ENCODE data around the gene PRPF18.
"Not testable (repeated sequence)": the region's sequence is repeated elsewhere in the genome, so short reads cannot be mapped to it uniquely, and the experiment has no call there.

PRPF18 gene, protein sequence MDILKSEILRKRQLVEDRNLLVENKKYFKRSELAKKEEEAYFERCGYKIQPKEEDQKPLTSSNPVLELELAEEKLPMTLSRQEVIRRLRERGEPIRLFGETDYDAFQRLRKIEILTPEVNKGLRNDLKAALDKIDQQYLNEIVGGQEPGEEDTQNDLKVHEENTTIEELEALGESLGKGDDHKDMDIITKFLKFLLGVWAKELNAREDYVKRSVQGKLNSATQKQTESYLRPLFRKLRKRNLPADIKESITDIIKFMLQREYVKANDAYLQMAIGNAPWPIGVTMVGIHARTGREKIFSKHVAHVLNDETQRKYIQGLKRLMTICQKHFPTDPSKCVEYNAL

DNA sequence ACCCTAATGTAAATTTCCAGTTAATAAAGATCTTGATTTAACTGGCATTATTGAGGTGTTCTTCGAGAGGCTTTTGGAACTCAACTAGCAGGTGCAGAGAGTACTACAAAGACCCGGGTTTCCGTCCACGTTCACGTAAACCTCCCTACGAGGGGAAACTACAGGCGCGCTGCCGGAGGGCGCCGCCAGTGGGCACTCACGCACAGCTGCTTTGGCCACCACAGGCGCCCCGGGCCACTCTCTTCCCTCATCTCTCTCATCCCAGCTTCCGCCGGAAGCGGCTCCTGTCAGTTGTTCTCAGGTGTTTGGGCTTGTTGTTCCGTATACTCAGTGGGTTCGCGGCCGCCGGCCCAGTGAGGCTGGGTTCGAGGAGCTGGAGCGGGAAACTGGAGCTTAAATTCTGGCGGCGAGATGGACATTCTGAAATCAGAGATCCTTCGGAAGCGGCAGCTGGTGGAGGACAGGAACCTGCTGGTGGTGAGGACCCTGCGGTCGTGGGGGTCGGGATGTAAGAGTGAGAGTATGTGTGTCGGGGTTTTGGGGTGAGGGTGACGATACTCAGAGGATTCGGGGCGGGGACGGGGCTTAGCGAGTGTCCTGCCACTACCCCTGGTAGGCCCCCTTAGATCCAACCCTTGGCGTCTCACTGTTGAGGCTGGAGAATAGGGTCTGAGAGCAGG is at the start of gene PRPF18:
TSS of gene PRPF18 (plus strand) at position 290 of the 680 bp plus-strand sequence. CDS start at position 412, 122 bp downstream.
- peak; percentile 85 to 95 for DNase-seq (ENCODE audit: low read depth in 1 of 2, low spot score in 1 of 2)

DNA sequence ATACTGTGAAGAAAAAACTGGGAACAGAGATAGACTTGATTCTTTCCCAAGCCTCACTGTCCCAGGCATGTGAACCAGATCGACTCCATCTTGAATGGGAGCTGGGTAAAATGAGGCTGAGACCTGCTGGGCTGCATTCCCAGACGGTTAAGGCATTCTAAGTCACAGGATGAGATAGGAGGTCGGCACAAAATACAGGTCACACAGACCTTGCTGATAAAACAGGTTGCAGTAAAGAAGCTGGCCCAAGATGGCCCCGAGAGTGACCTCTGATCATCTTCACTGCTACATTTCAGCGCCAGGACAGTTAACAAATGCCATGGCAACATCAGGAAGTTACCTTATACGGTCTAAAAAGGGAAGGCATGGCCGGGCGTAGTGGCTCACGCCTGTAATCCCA is 48.8 kb upstream of the PRPF18 start:
- DNase-seq (ENCODE audit: low read depth in 1 of 2, low spot score in 1 of 2) = not testable (repeated sequence)

DNA sequence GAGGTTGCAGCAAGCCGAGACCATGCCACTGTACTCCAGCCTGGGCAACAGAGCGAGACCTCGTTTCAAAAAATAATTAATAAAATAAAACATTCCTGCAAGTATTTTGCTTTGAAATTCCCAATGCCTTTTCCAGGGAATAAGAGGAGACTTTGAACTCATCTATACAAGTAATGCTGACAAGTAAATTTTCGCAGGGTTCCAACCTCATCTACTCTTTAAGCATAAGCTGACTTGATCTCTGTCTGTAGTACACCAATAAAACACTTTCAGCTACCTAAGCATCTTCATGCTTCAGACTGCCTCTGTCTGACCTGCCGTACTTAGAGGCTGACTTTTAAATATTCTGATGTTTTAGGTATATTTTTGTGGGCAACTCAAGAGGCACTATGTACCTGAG is 44.2 kb upstream of the PRPF18 start:
- DNase-seq (ENCODE audit: low read depth in 1 of 2, low spot score in 1 of 2) = no peak

DNA sequence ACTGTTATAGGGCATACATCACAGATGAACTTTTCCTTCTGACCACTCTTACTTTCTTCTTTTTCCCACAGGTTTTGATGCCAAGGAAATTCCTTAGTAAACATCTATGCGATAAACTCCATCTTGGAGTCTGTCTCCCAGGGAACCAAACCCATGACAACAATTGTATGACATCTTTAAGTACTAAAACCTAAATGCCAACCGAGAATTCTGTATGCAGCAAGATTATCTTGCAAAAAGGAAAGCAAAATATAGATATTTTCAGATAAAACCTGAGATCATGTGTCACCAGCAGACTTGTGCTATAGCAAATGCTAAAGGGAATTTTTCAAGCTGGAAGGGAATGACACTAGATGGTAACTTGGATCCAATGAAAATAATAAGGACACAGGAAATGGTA is 36.0 kb upstream of the PRPF18 start:
- no peak for DNase-seq (ENCODE audit: low read depth in 1 of 2, low spot score in 1 of 2)

DNA sequence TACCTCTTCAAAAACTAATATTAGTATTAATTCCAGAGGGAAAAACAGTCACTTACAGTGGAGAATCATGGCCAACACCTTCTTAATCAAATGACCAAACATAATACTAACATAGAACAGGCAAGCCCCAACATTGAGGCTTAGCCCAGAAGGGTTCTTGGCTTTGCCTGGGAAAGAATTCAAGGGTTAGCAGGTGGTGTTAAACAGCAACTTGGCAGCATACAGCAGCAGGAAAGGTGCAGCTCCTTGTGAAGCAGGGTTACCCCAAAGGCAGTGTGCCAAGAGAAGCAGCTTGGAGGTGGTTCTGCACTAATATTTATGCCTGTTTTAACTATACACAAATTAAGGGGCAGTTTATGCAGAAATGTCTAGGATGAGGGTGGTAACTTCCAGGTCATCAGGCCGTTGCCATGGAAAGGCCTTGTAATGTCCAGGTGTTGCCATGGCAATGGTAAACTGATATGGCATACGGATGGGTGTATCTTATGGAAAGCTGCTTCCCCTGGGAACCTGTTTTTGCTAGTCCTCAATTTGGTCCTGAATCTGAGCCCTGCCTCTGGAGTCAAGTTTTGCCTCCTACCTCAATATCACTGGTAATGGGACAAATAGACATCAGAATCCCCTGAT is 30.8 kb upstream of the PRPF18 start:
- no peak for DNase-seq (ENCODE audit: low read depth in 1 of 2, low spot score in 1 of 2)

DNA sequence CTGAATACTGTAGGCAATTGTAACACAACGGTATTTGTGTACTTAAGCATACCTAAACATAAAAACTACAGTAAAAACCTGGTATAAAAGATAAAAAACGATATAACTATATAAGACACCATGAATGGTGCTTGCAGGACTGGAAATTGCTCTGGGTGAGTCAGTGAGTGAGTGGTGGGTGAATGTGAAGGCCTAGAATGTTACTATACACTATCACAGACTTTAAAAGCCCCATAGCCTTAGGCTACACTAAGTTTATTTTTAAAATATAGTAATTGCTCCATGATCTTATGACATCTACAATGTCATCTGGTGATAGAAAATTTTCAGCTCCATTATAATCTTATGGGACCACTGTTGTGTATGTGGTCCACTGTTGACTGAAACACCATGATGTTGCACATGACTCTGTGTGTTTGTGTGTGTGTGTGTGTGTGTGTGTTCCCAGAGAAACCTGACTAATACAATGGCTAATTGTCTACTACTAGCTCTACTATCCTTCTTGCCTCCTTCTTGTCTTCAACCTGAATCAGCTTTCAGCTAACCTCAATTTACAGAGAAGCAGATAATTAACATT is 27.6 kb upstream of the PRPF18 start:
- no peak for DNase-seq (ENCODE audit: low read depth in 1 of 2, low spot score in 1 of 2)

DNA sequence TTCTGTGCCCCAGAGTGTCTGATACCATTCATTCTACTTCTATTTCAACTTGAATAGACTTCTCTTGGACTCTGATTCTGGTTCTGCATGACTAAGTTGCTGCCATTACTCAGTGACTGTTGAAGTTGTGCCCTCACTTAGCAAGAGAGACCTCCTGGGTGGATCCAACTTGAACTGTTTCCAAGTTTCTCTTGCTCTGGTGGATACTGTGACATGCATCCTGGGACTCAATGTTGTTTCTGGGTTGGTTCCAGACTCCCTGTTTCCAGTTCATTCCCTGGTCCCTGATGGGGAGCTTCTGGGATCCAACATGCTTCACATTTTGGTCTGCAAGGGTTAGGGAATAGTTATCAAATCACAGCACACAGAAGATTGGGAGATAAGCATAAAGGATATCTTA is 26.2 kb upstream of the PRPF18 start:
- no peak for DNase-seq (ENCODE audit: low read depth in 1 of 2, low spot score in 1 of 2)

DNA sequence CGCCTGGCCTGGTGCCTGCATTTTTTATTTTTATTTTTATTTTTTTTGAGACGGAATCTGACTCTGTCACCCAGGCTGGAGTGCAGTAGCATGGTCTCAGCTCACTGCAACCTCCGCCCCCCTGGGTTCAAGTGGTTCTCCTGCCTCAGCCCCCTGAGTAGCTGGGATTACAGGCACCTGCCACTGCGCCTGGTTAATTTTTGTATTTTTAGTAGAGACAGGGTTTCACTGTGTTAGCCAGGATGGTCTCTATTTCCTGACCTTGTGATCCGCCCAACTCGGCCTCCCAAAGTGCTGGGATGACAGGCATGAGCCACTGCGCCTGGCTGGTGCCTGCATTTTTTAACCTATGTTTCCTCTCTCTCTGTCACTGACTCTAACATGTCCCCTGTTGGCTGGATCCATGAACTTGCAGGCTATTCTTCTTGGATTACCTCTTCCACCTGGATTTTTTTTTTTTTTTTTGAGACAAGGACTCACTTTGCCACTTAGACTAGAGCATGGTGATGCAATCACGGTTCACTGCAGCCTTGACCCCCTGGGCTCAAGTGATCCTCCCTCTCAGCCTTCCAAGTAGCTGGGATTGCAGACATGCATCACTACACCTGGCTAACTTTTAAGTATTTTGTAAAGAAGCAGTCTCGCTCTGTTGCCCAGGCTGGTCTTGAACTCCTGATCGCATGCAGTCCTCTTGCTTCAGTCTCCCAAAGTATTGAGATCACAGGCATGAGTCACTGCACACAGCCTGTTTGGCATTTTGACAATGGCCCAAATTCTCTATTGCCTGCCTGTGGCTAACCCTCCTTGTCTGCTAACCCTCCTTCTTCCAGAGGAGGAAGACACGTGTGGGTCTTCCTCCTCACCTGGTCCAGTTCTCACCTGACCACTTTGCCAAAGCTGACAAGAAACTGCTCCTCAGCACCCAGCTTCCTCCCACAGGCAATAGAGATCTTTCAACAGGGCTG is 23.0 kb upstream of the PRPF18 start:
- DNase-seq (ENCODE audit: low read depth in 1 of 2, low spot score in 1 of 2) = no peak

DNA sequence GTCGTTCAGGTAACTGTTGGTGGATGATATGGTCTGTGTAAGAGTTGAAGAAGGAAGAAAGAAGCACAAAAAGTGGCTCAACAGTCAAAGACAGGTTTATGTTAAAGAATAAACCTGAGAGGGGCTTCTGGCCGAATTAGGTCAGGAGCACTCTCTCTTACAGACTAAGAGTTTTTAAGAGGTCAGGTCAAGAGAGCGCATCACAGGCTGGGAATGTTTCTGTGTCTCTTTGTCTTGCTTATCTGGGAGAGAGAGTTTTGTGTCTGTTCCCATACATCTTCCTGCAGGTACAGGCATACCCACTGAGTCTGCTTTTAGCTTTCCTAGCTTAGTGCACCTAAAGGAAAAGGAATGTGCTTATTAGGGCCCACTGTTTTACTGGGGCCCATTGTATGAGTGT is 22.2 kb upstream of the PRPF18 start:
- DNase-seq (ENCODE audit: low read depth in 1 of 2, low spot score in 1 of 2) = no peak

DNA sequence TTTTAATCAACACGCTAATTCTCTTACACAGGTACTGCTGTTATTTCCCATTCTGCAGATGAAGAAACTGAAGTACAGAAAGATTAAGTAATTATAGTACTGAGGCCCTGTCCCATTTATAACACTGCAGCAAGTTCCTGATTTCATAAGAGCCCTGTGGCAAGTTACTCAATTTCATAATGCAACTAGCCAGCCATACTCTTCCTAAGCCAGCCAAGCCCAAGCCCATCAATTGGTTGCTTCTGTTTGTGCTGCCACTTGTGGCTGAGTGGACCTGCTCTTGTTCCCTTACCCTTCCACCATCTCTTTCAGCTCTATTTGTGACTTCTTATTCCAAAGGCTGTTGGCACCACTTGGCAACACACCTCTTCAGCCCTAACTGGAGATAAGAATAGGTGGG is 19.7 kb upstream of the PRPF18 start:
- no peak for DNase-seq (ENCODE audit: low read depth in 1 of 2, low spot score in 1 of 2)

DNA sequence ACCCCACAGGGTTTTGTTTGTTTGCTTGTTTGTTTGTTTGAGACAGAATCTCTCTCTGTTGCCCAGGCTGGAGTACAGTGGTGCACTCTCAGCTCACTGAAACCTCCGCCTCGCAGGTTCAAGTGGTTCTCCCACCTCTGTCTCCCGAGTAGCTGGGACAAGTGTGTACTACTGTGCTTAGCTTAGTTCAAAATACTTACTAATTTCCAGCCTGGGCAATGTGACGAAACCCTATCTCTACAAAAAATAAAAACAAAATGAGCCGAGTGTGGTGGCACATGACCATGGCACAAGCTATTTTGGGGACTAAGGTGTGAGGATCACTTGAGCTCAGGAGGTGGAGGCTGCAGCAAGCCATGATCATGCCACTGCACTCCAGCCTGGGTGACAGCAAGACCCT is 15.2 kb upstream of the PRPF18 start:
- no peak for DNase-seq (ENCODE audit: low read depth in 1 of 2, low spot score in 1 of 2)

DNA sequence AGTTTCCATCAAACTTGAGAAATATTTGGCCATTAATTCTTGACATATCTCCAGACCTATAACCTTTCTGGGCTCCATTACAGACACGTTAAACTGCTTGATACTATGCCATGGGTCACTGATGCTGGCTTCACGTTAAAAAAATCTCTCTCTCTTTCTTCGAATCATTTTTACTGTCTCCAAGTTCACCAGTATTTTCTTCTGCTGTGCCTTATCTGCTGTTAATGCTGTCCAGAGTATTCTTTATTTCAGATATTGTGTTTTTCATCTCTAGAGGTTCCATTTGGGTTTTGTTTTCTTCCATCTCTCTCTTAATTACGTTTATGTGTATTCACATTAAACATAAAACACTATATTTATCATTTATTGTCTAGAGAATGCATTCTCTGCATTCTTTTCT is 12.8 kb upstream of the PRPF18 start:
- no peak for DNase-seq (ENCODE audit: low read depth in 1 of 2, low spot score in 1 of 2)

DNA sequence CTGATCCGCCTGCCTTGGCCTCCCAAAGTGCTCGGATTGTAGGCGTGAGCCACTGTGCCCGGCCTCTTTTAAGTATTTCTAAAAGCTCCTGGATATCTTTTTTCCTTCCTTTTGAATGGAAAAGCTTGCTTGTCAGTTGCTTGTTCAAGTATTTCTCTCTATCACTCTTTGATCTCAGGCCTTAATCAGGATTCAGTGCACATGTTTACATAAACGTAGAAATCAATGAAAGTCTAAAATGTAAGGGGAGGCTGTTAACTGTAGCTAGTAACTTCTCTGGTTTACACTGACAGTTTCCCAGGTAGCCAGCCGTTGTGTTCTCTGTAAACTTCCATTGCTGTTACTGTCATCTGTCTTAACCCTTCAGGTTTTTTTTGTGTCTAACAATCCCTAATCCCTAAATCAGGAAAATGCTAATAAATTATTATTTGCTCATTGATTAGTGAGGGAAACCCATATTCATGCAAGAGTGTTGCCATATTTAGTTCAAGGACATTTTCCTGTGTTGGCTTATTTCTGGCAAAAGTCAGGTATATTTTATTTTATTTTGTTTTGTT is 1.5 kb upstream of the PRPF18 start:
- DNase-seq (ENCODE audit: low read depth in 1 of 2, low spot score in 1 of 2) = no peak

DNA sequence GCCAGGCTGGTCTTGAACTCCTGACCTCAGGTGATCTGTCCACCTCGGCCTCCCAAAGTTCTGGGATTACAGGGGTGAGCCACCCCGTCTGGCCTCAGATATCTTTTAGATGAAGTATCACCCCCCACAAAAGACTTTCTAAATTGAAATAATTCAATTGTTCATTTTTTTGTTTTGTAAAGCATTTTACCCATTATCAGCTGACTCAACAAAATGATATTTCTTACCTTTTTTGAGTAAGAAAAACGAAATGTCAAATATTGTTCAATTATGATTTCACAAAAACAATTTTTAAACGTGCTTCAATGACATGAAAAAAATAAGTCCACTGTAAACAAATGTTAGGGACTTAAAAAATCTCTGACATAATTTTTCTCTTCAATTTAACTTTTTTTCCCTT is 822 bp upstream of the PRPF18 start:
- no peak for DNase-seq (ENCODE audit: low read depth in 1 of 2, low spot score in 1 of 2)

DNA sequence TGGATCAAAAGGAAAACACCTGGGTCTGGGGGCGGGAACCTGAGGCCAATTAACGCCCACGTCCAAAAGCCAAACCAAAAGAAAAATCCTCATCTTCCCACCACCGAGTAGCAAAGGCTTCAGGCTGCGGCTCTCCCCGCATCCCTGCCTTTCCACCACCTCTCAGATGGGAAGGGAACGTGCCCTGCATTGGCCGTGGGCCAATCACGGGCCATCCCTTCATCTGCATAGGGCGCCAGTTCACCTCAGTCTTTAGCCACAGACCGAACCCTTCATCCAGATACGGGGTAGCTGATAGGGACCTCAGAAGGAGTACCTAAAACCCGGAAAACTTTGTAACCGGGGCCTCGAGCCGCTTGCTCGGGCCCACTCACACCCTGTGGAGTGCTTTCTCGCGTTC is 626 bp downstream of the PRPF18 start:
- DNase-seq (ENCODE audit: low read depth in 1 of 2, low spot score in 1 of 2) = no peak

DNA sequence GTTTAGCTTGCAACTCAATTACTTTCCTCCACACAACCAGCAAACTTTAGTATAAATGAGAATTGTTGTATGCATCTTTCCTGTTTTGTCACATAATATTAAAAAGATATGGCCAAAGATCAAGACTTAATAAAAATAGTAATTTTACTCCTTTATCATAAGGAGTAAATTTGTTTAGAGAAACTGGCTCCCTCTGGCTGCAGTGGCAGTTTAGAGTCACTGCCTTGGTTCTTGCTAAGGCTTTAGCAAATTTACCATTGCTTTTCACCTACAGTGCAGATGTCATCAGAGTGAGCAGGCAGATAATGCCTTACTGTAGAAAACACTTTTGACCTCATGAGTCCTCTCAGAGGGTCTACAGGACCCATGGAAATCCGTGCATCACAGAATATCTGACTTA is 2.6 kb downstream of the PRPF18 start:
- DNase-seq (ENCODE audit: low read depth in 1 of 2, low spot score in 1 of 2) = no peak

DNA sequence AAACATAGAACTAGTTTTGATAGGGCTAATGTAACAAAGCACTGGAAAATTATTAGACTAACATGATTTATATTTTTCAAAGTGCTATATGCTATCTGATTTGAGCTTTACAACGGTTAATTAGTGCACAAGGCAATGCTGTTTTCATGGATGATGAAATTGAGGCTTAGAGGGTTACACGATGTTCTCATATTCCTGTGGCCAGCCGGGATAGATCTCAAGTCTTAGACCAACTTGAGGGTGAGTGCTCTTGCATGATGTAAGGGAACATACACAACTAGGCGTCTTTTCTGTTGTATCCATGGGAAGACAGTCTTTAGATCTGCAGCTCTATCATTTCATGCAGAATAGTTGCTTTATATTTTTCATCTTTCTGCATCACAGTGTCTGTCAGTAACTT is 4.1 kb downstream of the PRPF18 start:
- DNase-seq (ENCODE audit: low read depth in 1 of 2, low spot score in 1 of 2) = no peak

DNA sequence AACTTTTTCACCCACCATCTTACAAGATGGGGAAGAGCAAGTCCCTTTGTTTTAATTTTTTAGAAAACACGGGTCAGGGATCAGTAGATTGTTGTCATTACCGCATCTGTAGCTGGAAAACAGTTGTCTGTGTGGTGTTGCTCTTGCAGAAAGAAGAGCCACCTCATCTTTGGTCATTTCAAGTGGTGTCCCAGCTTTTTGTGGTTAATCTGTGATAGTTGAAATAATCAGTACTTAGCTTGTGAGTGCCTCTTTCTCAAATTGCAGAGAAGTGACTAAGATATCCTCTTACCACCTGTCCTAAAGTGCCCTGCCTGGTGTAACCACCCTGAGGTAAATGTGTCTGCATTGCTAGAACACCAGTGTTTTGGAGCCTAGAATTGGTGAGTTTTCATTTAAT is 5.5 kb downstream of the PRPF18 start:
- no peak for DNase-seq (ENCODE audit: low read depth in 1 of 2, low spot score in 1 of 2)

DNA sequence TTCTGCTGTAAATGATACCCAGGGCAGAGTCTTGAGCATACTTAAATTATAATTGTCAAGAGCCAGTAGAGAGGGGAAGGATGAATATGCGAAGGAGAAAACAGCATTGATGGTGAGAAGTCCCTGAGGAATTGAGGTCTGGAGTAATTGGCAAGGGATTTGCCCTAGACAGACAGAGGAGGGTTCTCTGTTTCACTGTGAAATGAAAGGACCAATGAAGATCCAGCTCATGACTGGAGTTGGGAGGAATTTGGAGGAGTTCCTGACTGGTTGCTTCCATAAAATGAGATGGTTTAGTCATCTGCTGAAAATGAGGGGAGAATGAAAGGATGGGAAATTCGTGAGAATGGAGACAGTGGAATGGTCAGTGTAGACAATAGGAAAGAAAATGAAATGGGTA is 6.8 kb downstream of the PRPF18 start:
- no peak for DNase-seq (ENCODE audit: low read depth in 1 of 2, low spot score in 1 of 2)

DNA sequence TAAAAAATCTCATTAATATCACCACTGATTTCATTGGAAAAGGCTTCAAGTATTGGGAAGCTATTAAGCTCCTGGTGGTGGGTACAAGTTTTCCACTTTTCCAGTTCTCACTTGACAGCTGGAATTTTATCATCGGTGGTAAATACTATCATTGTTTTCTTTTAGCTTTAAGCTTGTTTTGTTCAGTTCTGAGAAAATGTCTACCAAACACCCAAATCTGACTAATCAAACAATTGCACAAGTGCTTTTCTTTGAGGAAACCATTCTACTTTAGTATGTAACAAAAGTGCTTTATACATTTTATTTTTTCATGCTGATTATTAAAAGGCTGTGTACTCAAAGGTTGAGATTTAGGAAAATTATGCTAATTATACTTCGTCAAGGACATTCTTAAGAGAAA is 7.9 kb downstream of the PRPF18 start:
- no peak for DNase-seq (ENCODE audit: low read depth in 1 of 2, low spot score in 1 of 2)

DNA sequence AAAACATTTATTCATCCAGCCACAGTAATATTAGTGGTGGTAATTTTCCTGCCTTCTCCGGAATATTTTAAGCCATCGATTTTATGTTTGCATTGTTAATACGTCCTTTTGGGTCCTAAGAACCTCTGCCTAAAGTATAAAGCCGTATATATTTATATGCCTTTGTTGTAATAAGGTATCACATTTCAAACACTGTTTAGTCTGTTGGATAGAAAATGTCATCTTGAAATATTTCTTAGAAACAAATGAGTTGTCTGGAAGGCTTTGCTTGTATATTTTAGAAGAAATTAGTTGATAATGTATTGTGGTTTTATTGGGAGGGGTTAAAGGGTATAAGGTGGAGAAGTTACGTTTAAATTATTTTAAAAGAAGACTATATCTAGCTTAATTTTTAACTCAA is 11.1 kb downstream of the PRPF18 start:
- no peak for DNase-seq (ENCODE audit: low read depth in 1 of 2, low spot score in 1 of 2)

Data from stimulated activated CD4-positive, alpha-beta T cell treated with anti-CD3 and anti-CD28 coated beads, Interleukin-15, amount 100 ng/mL, for 1 hour (primary cell).